OCI-LY1 (cell line): ENCODE measurements around the gene F2RL1.

Source experiments
- H2AFZ ChIP-seq: fragments of 200-600 bp; sonication (generic), shearing (Covaris generic); 2 replicates; pipeline ENCODE4 v1.6.0; 2014; ENCODE audit warnings: antibody characterized with exemption, mild to moderate bottlenecking, low read length
- H3F3A ChIP-seq: fragments of 200-600 bp; sonication (generic), shearing (Covaris generic); 2 replicates; pipeline ENCODE4 v1.6.0; 2014; ENCODE audit warnings: mild to moderate bottlenecking, antibody characterized with exemption, low read length, moderate library complexity; ENCODE audit not compliant: insufficient read depth
- H3K27ac ChIP-seq: fragments of 200-600 bp; sonication (generic); 2 replicates; pipeline ENCODE4 v1.5.1; 2014; ENCODE audit warnings: low read length, mixed run types, mild to moderate bottlenecking, low read depth; ENCODE audit not compliant: poor library complexity, severe bottlenecking
- H3K27me3 ChIP-seq: fragments of 200-600 bp; sonication (generic); 2 replicates; pipeline ENCODE4 v1.6.0; 2014; ENCODE audit warnings: antibody characterized with exemption, mild to moderate bottlenecking, low read length, moderate library complexity; ENCODE audit not compliant: insufficient read depth
- H3K36me3 ChIP-seq: fragments of 200-600 bp; sonication (generic); 2 replicates; pipeline ENCODE4 v1.6.1; 2014; ENCODE audit warnings: mild to moderate bottlenecking, antibody characterized with exemption, low read length, moderate library complexity, mixed read lengths; ENCODE audit not compliant: insufficient read depth
- H3K4me1 ChIP-seq: fragments of 200-600 bp; sonication (generic); 2 replicates; pipeline ENCODE4 v1.5.1; 2014; ENCODE audit warnings: mild to moderate bottlenecking, low read length, moderate library complexity; ENCODE audit not compliant: insufficient read depth, severe bottlenecking
- H3K4me2 ChIP-seq: fragments of 200-600 bp; sonication (generic), shearing (Covaris generic); 2 replicates; pipeline ENCODE4 v1.6.1; 2014; ENCODE audit warnings: low read length
- H3K4me3 ChIP-seq: fragments of 200-600 bp; sonication (generic); 2 replicates; pipeline ENCODE4 v1.5.1; 2014; ENCODE audit warnings: low read length, low read depth, mild to moderate bottlenecking, mixed read lengths; ENCODE audit not compliant: poor library complexity, severe bottlenecking
- H3K79me2 ChIP-seq: fragments of 200-600 bp; shearing (Covaris generic); 2 replicates; pipeline ENCODE4 v1.6.1; 2016; ENCODE audit warnings: mixed run types, low read length, mixed read lengths; ENCODE audit not compliant: insufficient read depth
- H3K9ac ChIP-seq: fragments of 200-600 bp; sonication (generic), shearing (Covaris generic); 2 replicates; pipeline ENCODE4 v1.6.1; 2014; ENCODE audit warnings: mild to moderate bottlenecking, low read length, mixed read lengths
- H3K9me2 ChIP-seq: fragments of 200-600 bp; sonication (generic), shearing (Covaris generic); 2 replicates; pipeline ENCODE4 v1.6.1; 2014; ENCODE audit warnings: low read depth, mild to moderate bottlenecking, low read length, mixed read lengths
- H3K9me3 ChIP-seq: fragments of 200-600 bp; shearing (Covaris generic); 2 replicates; pipeline ENCODE4 v1.6.1; 2014; ENCODE audit warnings: low read length, mixed read lengths
- H4K20me1 ChIP-seq: fragments of 200-600 bp; sonication (generic), shearing (Covaris generic); 2 replicates; pipeline ENCODE4 v1.6.0; 2016; ENCODE audit warnings: mild to moderate bottlenecking, low read length; ENCODE audit not compliant: insufficient read depth
- CTCF ChIP-seq: fragments of 200-600 bp; sonication (generic), shearing (Covaris generic); IDR thresholded peaks from 2 replicates; pipeline ENCODE4 v1.5.1; 2017; ENCODE audit warnings: mild to moderate bottlenecking, antibody characterized with exemption, low read length, moderate library complexity, mixed read lengths
- EZH2 ChIP-seq: fragments of 200-600 bp; sonication (generic), shearing (Covaris generic); IDR thresholded peaks from 2 replicates; pipeline ENCODE4 v1.8.0; 2017; ENCODE audit warnings: borderline replicate concordance, mixed run types, mild to moderate bottlenecking, antibody characterized with exemption, low read length, moderate library complexity, mixed read lengths

Gene F2RL1

GRCh38 chr5:76867038-76867437 lies 48.2 kb downstream of the F2RL1 start:
- no peaks in the 10 kb centered on the region for H4K20me1 ChIP-seq
- peak overlapping the region; percentile 61; the same call in 1 of the 2 replicates for H2AFZ ChIP-seq
- peaks cover 20% of the 10 kb centered on the region for H3K4me1 ChIP-seq
- no peak overlapping the region for H3K9ac ChIP-seq
- H3K27ac ChIP-seq: no peak overlapping the region
- H3K79me2 ChIP-seq: no peaks in the 10 kb centered on the region
- no peak overlapping the region for H3K4me2 ChIP-seq
- H3K4me3 ChIP-seq: no peak overlapping the region
- TF ChIP-seq CTCF (no peak), EZH2 (no peak)
- H3F3A ChIP-seq: no peaks in the 10 kb centered on the region
- H3K36me3 ChIP-seq: no peaks in the 10 kb centered on the region
- H3K9me3 ChIP-seq: no peaks in the 10 kb centered on the region
- no peaks in the 10 kb centered on the region for H3K9me2 ChIP-seq
- no peaks in the 10 kb centered on the region for H3K27me3 ChIP-seq

- Histone ChIP-seq H3K4me3 (no peak overlapping the region), H3K9ac (peak overlapping the region; percentile 35; the same call in 1 of the 2 replicates), H3K27me3 (no peaks in the 10 kb centered on the region), H4K20me1 (no peaks in the 10 kb centered on the region), H3K9me3 (no peaks in the 10 kb centered on the region), H3K27ac (no peak overlapping the region), H3K4me1 (peaks cover 22% of the 10 kb centered on the region), H2AFZ (peak overlapping the region; percentile 95; the same call in 1 of the 2 replicates), H3K4me2 (peak overlapping the region; percentile 51; the same call in 1 of the 2 replicates), H3K9me2 (no peaks in the 10 kb centered on the region), H3F3A (no peaks in the 10 kb centered on the region), H3K36me3 (no peaks in the 10 kb centered on the region), H3K79me2 (no peaks in the 10 kb centered on the region)
- no peak for TF ChIP-seq EZH2
- TF ChIP-seq CTCF: peak; percentile 86
Observed at GRCh38 chr5:76867827-76868693, 49.2 kb downstream of the F2RL1 start.

- no peaks in the 10 kb centered on the region for H3K9me2 ChIP-seq
- no peaks in the 10 kb centered on the region for H3F3A ChIP-seq
- peaks cover 1% of the 10 kb centered on the region for H3K79me2 ChIP-seq
- no peaks in the 10 kb centered on the region for H3K36me3 ChIP-seq
- H3K4me3 ChIP-seq: no peak overlapping the region
- no peak overlapping the region for H3K9ac ChIP-seq
- no peaks in the 10 kb centered on the region for H3K27me3 ChIP-seq
- H3K4me1 ChIP-seq: peaks cover 37% of the 10 kb centered on the region
- TF ChIP-seq CTCF (no peak), EZH2 (no peak)
- no peaks in the 10 kb centered on the region for H4K20me1 ChIP-seq
- no peak overlapping the region for H2AFZ ChIP-seq
- no peaks in the 10 kb centered on the region for H3K9me3 ChIP-seq
- H3K27ac ChIP-seq: peak overlapping the region; percentile 30
- no peak overlapping the region for H3K4me2 ChIP-seq
Observed at GRCh38 chr5:76870046-76870445, 51.2 kb downstream of the F2RL1 start.
